HG02970 (cell line): ENCODE measurements around the gene SFT2D3.

Experiments used
- ATAC-seq: cut with Tn5 transposase; IDR thresholded peaks from one replicate; pipeline ENCODE4 v1.9.1; 2021; ENCODE audit warnings: mild to moderate bottlenecking, moderate library complexity, moderate number of reproducible peaks; ENCODE audit not compliant: unreplicated experiment, low FRiP score

Gene SFT2D3

DNA sequence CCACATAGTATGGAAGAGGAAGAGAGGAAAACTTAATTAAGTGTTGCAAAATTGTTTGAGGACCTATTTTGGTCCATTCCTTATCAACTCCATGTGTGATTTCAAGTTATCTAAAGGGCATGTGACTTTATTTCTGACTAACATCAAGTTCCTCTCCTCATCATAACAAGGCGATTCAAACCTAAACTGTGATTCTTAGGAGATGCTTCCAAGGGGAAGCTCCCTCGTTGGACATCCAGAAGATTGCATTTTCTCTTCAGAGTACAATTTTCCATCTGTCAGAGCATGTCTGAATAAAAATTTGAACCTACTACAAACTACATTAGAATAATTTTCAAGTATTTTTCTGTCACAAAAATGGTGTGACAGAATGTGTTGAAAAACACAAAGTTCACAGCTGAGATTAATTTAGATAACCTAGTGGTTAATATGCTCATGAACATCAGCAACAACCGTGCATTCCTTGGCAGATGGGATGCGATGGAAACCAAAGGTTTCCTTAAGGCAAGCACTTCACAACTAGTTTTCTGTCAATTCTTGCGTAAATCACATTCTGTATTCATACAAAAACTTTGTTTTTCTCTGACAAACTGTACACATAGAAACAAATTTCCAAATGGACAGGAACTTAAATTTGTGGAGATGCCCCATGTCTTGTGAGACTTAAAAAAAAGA lies 4.2 kb downstream of the SFT2D3 start:
- ATAC-seq: no peak

GRCh38 chr2:127706215-127706990 lies 5.1 kb downstream of the SFT2D3 start:
- ATAC-seq: no peak

- ATAC-seq: no peak
These were observed 6.8 kb downstream of the SFT2D3 start for GRCh38 chr2:127707890-127708648.

DNA sequence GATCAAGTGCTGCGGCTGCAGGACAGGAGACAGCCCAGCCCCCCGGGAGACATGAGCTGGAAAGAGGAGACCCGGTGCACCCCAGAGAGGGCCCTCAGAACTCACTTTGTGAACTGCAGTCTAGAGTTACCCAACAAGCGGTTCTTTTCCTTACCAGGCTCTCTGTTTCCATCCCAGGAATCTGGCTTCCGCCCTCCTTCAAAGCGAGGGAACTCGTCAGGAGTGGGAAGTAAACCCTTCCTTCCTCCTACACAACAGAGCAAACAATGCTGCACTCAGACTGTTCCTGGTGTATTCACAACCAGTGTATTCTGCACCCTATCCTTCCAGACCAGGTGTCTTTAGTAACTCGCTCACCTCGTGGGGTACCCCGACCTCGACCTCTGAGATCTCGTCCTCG lies 8.0 kb downstream of the SFT2D3 start:
- no peak for ATAC-seq

DNA sequence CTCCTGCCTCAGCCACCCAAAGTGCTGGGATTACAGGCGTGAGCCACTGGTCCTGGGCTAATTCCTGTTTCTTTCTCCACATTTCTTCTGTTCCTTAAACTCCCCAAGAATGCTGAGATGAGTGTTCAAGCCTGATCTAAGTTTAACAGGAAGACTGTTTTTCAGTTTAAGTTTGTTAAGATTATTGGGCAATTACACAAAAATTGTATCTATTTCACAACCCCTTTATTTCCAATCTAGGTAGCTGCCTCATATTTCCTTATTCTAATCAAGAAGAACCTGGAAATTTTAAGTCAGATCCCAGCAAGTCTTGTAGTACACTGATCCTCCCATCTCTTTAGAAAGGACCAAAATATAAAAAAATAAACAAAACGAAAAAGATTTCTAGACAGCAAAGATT lies 11.7 kb downstream of the SFT2D3 start:
- ATAC-seq: no peak

DNA sequence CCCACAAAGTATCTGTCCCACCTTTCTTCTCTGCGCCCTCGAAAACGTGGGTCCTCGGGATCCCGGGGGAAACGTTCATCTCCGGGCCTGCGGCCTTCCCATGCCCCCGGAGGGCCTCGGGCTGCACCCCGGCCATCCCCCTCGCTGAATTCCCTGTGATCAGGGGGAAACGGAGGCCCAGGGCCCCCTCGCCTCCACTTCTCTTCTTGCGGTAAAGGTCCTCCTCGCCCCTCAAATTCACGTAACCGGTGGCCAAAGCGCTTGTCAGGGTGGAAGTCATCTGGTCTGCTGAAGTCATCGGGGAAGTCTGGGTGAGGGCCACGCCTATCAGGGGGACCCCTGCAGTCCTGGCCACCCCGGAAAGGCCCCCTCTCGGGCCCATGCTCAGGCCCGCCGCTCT lies 12.3 kb downstream of the SFT2D3 start:
- ATAC-seq: no peak

- no peak for ATAC-seq
These were observed 14.6 kb downstream of the SFT2D3 start for GRCh38 chr2:127715778-127716449.

GRCh38 chr2:127718271-127718670 lies 17.0 kb downstream of the SFT2D3 start:
- no peak for ATAC-seq

DNA sequence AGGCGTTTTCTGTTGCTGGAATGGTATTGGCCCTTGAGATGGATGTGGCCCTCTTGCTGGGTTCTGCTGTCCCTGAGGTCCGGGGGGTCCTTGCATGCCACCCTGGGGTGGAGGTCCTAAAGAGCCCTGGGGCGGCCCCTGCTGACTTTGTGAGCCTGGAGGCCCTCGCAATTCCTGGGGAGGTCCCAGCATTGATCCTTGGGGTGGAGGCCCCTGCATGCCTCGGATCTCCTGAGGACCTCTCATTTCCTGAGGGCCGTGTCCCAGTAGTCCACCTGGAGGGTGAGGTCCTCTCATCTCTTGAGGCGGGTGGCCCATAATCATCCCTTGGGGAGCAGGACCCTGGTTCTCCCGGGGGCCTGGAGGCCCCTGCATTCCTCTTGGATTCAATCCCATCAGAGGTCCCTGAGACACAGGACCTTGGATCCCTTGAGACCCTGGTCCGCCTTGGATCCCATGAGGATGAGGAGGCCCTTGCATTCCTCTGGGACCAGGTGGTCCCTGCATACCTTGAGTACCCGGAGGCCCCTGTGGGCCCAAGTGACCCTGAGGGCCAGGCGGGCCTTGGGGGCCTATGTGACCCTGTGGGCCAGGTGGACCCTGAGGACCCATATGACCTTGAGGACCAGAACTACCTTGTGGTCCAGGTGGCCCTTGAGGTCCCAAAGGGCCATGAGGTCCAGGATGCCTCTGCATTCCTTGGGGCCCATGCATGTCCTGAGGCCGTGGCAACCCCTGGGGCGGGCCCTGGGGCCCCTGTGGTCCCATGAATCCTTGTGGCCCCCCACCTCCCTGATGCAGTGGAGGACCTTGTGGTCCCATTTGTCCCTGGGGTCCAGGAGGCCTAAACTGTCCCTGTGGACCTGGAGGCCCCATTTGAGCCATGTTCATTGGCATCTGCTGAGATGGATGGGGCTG lies 18.3 kb downstream of the SFT2D3 start:
- no peak for ATAC-seq

DNA sequence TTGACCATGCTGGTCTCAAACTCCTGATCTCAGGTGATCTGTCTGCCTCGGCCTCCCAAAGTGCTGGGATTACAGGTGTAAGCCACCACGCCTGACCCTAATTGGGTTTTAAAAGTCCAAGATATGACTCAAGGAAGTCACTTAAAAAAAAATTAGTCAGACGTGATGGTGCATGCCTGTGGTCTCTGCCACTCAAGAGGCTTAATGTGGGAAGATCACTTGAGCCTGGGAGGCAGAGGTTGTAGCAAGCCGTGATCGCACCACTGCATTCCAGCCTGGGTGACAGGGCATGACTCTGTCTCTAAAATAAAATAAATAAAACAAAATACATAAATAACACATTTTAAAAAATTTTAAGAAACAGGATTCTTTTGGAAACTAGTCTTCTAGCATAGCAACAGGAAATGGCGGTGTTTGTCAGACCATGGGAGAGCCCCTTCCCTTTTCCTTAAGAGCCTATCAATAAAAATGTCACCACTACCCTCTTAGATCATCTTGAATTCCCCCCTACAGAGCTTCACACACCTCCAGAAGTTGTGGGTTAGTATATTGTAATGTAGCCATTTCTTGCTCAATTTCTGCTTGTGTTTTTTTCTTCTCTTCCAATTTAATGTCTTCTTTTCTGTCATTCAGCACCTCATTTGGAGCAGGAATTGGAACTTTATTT lies 20.1 kb downstream of the SFT2D3 start:
- ATAC-seq: no peak

GRCh38 chr2:127721978-127722355 lies 20.7 kb downstream of the SFT2D3 start:
- ATAC-seq: no peak

DNA sequence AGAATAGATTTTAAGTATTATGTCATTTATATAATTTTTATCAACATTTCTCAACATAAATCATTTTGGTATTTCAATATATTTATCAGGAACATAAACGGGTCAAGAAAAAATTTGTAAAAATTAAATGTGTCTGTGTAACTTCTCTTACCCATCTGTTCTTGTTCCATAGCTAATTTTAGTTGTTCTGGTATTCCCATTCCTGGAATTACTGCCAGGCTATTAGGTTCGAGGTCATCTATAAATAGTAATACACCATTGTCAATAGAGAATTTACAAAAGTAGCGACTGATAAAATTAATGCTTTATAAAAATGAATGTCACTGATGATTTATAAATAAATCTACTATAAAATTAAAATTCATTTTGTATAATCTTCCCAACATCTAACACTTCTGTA lies 21.5 kb downstream of the SFT2D3 start:
- no peak for ATAC-seq

DNA sequence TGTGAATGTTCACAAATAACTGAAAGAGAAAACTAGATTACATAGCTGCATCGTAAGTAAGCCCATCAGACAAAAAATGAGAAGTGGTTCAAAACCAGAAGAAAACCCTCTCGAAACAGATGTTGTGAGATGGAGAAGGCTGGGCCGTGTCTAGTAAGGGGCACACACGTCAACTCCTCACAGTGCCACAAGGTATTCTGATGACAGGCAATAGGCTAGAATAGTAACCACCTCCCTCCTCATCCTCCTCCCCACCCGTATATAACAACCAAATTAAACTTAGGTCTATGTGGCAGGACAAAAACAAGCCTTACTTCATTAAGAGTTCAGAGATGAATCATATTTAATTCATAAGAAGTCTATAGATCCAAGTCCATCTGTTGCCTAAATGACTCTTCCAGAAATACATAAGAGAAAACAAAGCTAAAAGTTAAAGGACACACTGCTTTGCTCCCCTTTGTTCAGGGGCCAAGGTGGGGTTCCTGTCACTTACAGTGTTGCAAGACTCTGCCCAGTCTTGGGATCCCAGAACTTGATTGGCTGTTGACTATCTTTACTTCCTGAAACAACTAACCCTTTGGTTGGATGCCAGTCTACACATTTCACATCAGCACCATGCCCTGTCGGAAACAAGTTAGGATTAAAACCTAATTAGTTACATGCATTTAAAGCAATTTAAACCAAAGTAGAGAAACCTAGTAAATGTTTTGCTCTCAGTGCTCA lies 25.0 kb downstream of the SFT2D3 start:
- ATAC-seq: no peak

DNA sequence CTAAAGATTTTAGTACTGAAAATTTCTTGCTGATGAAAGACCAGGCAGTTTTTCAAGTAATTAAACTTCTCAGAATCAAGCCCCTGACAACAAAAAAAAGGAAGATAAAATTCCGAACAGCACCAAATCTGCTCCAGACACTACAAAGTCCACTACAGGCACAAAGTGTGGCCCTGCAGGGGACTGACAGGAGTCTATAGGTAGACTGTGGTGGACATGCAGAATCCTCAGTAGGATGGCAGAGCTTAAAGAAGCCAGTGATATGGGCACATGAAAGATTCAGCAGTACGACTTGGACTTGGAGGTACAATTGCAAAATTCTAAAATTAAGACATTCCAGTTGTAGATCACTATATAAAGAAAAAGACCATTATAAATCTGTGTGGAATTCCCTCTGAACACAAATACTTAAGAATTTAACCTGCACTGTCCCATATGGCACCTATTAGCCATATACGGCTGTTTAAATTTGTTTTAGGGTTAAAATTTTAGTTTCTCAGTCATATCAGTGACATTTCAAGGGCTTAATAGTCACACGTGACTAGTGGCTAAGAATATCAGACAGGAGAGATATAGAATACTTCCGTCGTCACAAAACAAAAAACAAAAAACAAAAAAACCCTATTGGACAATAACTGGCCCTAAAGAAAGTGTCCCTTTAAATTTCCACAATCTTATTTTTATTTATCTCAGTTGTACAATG lies 32.0 kb downstream of the SFT2D3 start:
- ATAC-seq: no peak

DNA sequence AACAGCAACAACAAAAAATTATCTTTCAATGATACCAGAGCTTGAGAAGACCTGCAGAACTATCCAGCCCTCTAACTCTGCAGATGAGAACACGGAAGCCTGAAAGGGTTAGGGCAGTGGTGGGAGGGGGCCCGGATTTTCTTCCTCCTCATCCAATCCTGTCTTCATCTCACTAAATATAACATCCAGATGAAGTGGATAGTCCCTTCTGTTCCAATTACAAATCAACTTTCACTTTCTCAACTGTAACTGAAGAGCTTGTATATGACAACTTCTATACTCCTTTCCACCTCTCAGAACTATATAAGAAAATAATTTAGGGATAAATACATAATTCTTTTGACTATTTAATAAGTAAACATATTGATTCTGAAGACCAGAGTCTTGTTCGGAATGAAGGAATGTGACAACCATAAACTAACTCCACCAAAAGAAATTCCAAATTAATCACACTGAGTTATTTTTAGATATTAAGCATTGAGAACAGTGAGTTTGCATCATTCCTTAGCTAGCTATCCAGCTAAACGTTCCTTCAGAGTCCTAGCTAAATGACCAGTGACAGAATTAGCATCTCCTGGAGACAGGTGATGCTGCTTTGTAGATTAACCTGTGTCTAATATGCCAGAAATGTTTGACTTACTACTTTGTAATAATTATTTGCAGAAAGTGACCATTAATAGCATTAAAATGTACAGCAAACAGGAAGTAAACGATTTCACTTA lies 32.7 kb downstream of the SFT2D3 start:
- ATAC-seq: no peak

GRCh38 chr2:127735044-127735443 lies 33.7 kb downstream of the SFT2D3 start:
- no peak for ATAC-seq
